DMS79 (cell line): ENCODE data around the gene ATP6V1D.
A peak's percentile ranks its signal among the peaks of the same experiment; 100 is the strongest.
"Not testable (repeated sequence)": the region's sequence is repeated elsewhere in the genome, so short reads cannot be mapped to it uniquely, and the experiment has no call there.

Experiments
- DNase-seq: peaks from one replicate; lab custom pipeline; 2025; lab: John Stamatoyannopoulos, UW

ATP6V1D gene

GRCh38 chr14:67359775-67360469 lies at the start of gene ATP6V1D, which contains the start of gene EIF2S1:
TSS of gene ATP6V1D (minus strand) at chr14:67359804. CDS start at chr14:67359698, 106 bp downstream.
TSS of gene EIF2S1 (plus strand) at chr14:67360328. CDS start at chr14:67364768, 4,440 bp downstream.
- peak; percentile 100 for DNase-seq

GRCh38 chr14:67408122-67408801 lies 48.7 kb upstream of the ATP6V1D start:
- DNase-seq, result not testable (repeated sequence)

- no peak for DNase-seq
Observed at GRCh38 chr14:67405771-67406170, 46.2 kb upstream of the ATP6V1D start.

GRCh38 chr14:67400434-67400833 lies 40.8 kb upstream of the ATP6V1D start:
- DNase-seq, result no peak

GRCh38 chr14:67397536-67397935 lies 37.9 kb upstream of the ATP6V1D start:
- no peak for DNase-seq

- DNase-seq, result no peak
Observed at GRCh38 chr14:67396381-67396970, 36.9 kb upstream of the ATP6V1D start.

GRCh38 chr14:67395876-67396189 lies 36.2 kb upstream of the ATP6V1D start:
- no peak for DNase-seq

- DNase-seq, result no peak
Observed at GRCh38 chr14:67395086-67395875, 35.7 kb upstream of the ATP6V1D start.

- no peak for DNase-seq
Observed at GRCh38 chr14:67393689-67394088, 34.1 kb upstream of the ATP6V1D start.

- DNase-seq, result no peak
Observed at GRCh38 chr14:67392800-67393199, 33.2 kb upstream of the ATP6V1D start.

- DNase-seq, result no peak
Observed at GRCh38 chr14:67392123-67392522, 32.5 kb upstream of the ATP6V1D start.

GRCh38 chr14:67391268-67391667 lies 31.7 kb upstream of the ATP6V1D start:
- DNase-seq, result no peak

GRCh38 chr14:67389811-67390534 lies 30.4 kb upstream of the ATP6V1D start:
- DNase-seq, result no peak

- DNase-seq, result no peak
Observed at GRCh38 chr14:67389275-67389674, 29.7 kb upstream of the ATP6V1D start.

- no peak for DNase-seq
Observed at GRCh38 chr14:67387195-67387594, 27.6 kb upstream of the ATP6V1D start.

- DNase-seq, result peak; percentile 86
Observed at GRCh38 chr14:67385618-67386017, 26.0 kb upstream of the ATP6V1D start.

- DNase-seq, result peak; percentile 99
Observed at GRCh38 chr14:67385120-67385519, 25.5 kb upstream of the ATP6V1D start.

GRCh38 chr14:67377916-67378315 lies 18.3 kb upstream of the ATP6V1D start:
- DNase-seq, result no peak

GRCh38 chr14:67373347-67373746 lies 13.7 kb upstream of the ATP6V1D start:
- no peak for DNase-seq

- no peak for DNase-seq
Observed at GRCh38 chr14:67372833-67373232, 13.2 kb upstream of the ATP6V1D start.

GRCh38 chr14:67371247-67372148 lies 11.9 kb upstream of the ATP6V1D start:
- DNase-seq, result no peak
